HepG2 (cell line): Measurements from ENCODE around the gene DPY30. TPM values are rescaled to one million over a fixed set of nuclear protein-coding genes. Genes with fewer than 3 reads are reported as not detected.
A peak's percentile ranks its signal among the peaks of the same experiment; 100 is the strongest.

Experiments used
- ARID2 ChIP-seq: sonication (generic); formaldehyde crosslinking; IDR thresholded peaks from 2 replicates; pipeline ENCODE4 v1.8.1; 2022; ENCODE audit warnings: mild to moderate bottlenecking, missing genetic modification reagents, borderline replicate concordance
- ASH2L ChIP-seq: fragments of 300-600, 200-600 bp; sonication (generic); IDR thresholded peaks from 2 replicates; pipeline ENCODE4 v1.7.0; 2017; ENCODE audit warnings: low read depth, mild to moderate bottlenecking, moderate library complexity, mixed read lengths, low read length; ENCODE audit not compliant: insufficient read length
- BCL3 ChIP-seq: sonication (generic); formaldehyde crosslinking; IDR thresholded peaks from 2 replicates; pipeline ENCODE4 v1.5.1; 2020; ENCODE audit warnings: mild to moderate bottlenecking, missing genetic modification reagents, moderate library complexity
- ETV5 ChIP-seq: IDR thresholded peaks from 2 replicates; pipeline ENCODE4 v1.6.1; 2018; ENCODE audit warnings: missing biosample characterization, missing genetic modification reagents, inconsistent platforms, borderline replicate concordance
- FOXO1 ChIP-seq: sonication (generic); formaldehyde crosslinking; IDR thresholded peaks from 2 replicates; pipeline ENCODE4 v1.4.0; 2020; ENCODE audit warnings: missing genetic modification reagents
- HMG20B ChIP-seq: conservative IDR thresholded peaks from 2 replicates; pipeline ENCODE4 v1.6.1; 2016; ENCODE audit warnings: missing genetic modification reagents, missing compliant biosample characterization
- HMGXB4 ChIP-seq, 2 experiments: sonication (generic) in 1 of 2; formaldehyde crosslinking in 1 of 2; IDR thresholded peaks; 2 replicates each; pipeline versions ENCODE4 v1.4.0 to v1.6.1; 2018 to 2020; ENCODE audit warnings: missing genetic modification reagents in 2 of 2, borderline replicate concordance in 1 of 2, low read depth in 1 of 2, mild to moderate bottlenecking in 1 of 2, missing biosample characterization in 1 of 2
- KLF12 ChIP-seq: sonication (generic); formaldehyde crosslinking; IDR thresholded peaks from 2 replicates; pipeline ENCODE4 v1.4.0; 2020; ENCODE audit warnings: missing genetic modification reagents, borderline replicate concordance
- NKX3-1 ChIP-seq: sonication (generic); formaldehyde crosslinking; IDR thresholded peaks from 2 replicates; pipeline ENCODE4 v1.5.0; 2020; ENCODE audit warnings: missing genetic modification reagents
- NR2F2 ChIP-seq: IDR thresholded peaks from 2 replicates; pipeline ENCODE4 v1.6.1; 2012; ENCODE audit warnings: low read depth, inconsistent platforms, borderline replicate concordance
- PATZ1 ChIP-seq: sonication (generic); formaldehyde crosslinking; IDR thresholded peaks from 2 replicates; pipeline ENCODE4 v1.4.0; 2020; ENCODE audit warnings: missing genetic modification reagents
- SALL2 ChIP-seq: sonication (generic); formaldehyde crosslinking; IDR thresholded peaks from 2 replicates; pipeline ENCODE4 v1.8.1; 2023; ENCODE audit warnings: mild to moderate bottlenecking, missing genetic modification reagents, inconsistent platforms
- SRY ChIP-seq: sonication (generic); formaldehyde crosslinking; IDR thresholded peaks from 2 replicates; pipeline ENCODE4 v1.8.0; 2022; ENCODE audit warnings: mild to moderate bottlenecking, missing genetic modification reagents
- TCF7L2 ChIP-seq: IDR thresholded peaks from 2 replicates; pipeline ENCODE4 v1.6.1; 2011; ENCODE audit warnings: mild to moderate bottlenecking, low read depth, low read length, moderate library complexity
- ZC3H13 ChIP-seq: sonication (generic); formaldehyde crosslinking; IDR thresholded peaks from 2 replicates; pipeline ENCODE4 v1.8.1; 2023; ENCODE audit warnings: mild to moderate bottlenecking, missing genetic modification reagents, moderate library complexity
- ZFP1 ChIP-seq: IDR thresholded peaks from 2 replicates; pipeline ENCODE4 v1.6.1; 2016
- ZNF17 ChIP-seq: sonication (generic); formaldehyde crosslinking; IDR thresholded peaks from 2 replicates; pipeline ENCODE4 v1.5.0; 2020; ENCODE audit warnings: mild to moderate bottlenecking, missing genetic modification reagents
- ZNF414 ChIP-seq: sonication (generic); formaldehyde crosslinking; IDR thresholded peaks from 2 replicates; pipeline ENCODE4 v1.5.0; 2020; ENCODE audit warnings: missing genetic modification reagents
- ZNF543 ChIP-seq: sonication (generic); formaldehyde crosslinking; IDR thresholded peaks from 2 replicates; pipeline ENCODE4 v1.4.0; 2020; ENCODE audit warnings: mild to moderate bottlenecking, missing genetic modification reagents
- ZNF597 ChIP-seq: sonication (generic); formaldehyde crosslinking; IDR thresholded peaks from 2 replicates; pipeline ENCODE4 v1.5.0; 2020; ENCODE audit warnings: missing genetic modification reagents
- ZNF776 ChIP-seq: sonication (generic); formaldehyde crosslinking; IDR thresholded peaks from 2 replicates; pipeline ENCODE4 v1.4.0; 2020; ENCODE audit warnings: mild to moderate bottlenecking, missing genetic modification reagents
- ZSCAN20 ChIP-seq: sonication (generic); formaldehyde crosslinking; IDR thresholded peaks from 2 replicates; pipeline ENCODE4 v1.4.0; 2020; ENCODE audit warnings: missing genetic modification reagents, mild to moderate bottlenecking, borderline replicate concordance
- ZSCAN21 ChIP-seq: sonication (generic); formaldehyde crosslinking; IDR thresholded peaks from 2 replicates; pipeline ENCODE4 v1.8.0; 2022; ENCODE audit warnings: mild to moderate bottlenecking, missing genetic modification reagents, moderate library complexity, borderline replicate concordance
- polyA plus RNA-seq, 8 experiments: library from polyadenylated mRNA; depleted of rRNA in 3 of 8; stranded (reverse) in 7 of 8; unstranded in 1 of 8; fragments of >200 nt; fragmentation: Illumina TruSeq in 4 of 8; extraction: Trizol in 4 of 8; gene quantifications; 2 replicates each; pipeline versions ENCODE4 v1.2.1 to v1.2.3, GENCODE V29; 2011 to 2016; ENCODE audit warnings: low read depth in 4 of 8, missing spikeins in 1 of 8, mixed read lengths in 1 of 8; ENCODE audit not compliant: insufficient read depth in 1 of 8
- total RNA-seq, 5 experiments: library from RNA; depleted of rRNA; stranded (reverse); fragments of >200 nt; fragmentation: Illumina TruSeq; extraction: Trizol; gene quantifications; 2 replicates each; pipeline ENCODE4 v1.2.3, GENCODE V29; 2016; ENCODE audit warnings: low read depth in 1 of 5

The DPY30 gene
- total and polyA plus RNA-seq, 2 of the 13 experiments (the other 11 are each of a cell fraction or from before 2014, with no cell fraction given), result 98.1 to 118 TPM

GRCh38 chr2:32063310-32064020 is 23.9 kb upstream of the DPY30 start, which contains the start of gene SPAST (continued):
- 0 out of 2 replicates have a peak, but pooled peaks have one; percentile 51 for TF ChIP-seq ZSCAN21 (CRISPR knock-in tag)
- TF ChIP-seq KLF12 (CRISPR knock-in tag), result peak; percentile 87
- TF ChIP-seq ZNF414, result no peak
- TF ChIP-seq ARID2, result no peak
- no peak for TF ChIP-seq ZNF17 (CRISPR knock-in tag)
- peak; percentile 26; the same call in 1 of the 2 replicates for TF ChIP-seq ZSCAN20 (CRISPR knock-in tag)
- peak; percentile 96 for TF ChIP-seq ASH2L
- TF ChIP-seq ZNF597 (CRISPR knock-in tag), result no peak
- peak; percentile 93 for TF ChIP-seq ZNF543 (CRISPR knock-in tag)
- no peak; the same call in 1 of the 2 replicates for TF ChIP-seq ZC3H13 (CRISPR knock-in tag)
- TF ChIP-seq NKX3-1 (CRISPR knock-in tag), result peak; percentile 68; the same call in 1 of the 2 replicates
- peak; percentile 70 for TF ChIP-seq ETV5
- TF ChIP-seq HMG20B (CRISPR knock-in tag), result no peak
- TF ChIP-seq SALL2, result peak; percentile 89
- TF ChIP-seq NR2F2, result peak; percentile 52; the same call in 1 of the 2 replicates
- peak; percentile 66; the same call in 1 of the 2 replicates for TF ChIP-seq BCL3
- peak; percentile 91; the same call in 1 of the 2 replicates for TF ChIP-seq FOXO1
- no peak for TF ChIP-seq ZNF776
- peak; percentile 58; the same call in 1 of the 2 replicates for TF ChIP-seq SRY (CRISPR knock-in tag)
- peak; percentile 70; the same call in 1 of the 2 replicates for TF ChIP-seq ZFP1 (CRISPR knock-in tag)
- no peak for TF ChIP-seq TCF7L2
- TF ChIP-seq HMGXB4 (CRISPR knock-in tag; IDR thresholded peaks at IDR 0.05; ENCODE audit: borderline replicate concordance in 1 of 2, low read depth in 1 of 2), result peak; percentile 95
- peak; percentile 96 for TF ChIP-seq PATZ1 (CRISPR knock-in tag)
